K562 (cell line): ENCODE measurements around the gene GMEB2. TPM values are rescaled to one million over a fixed set of nuclear protein-coding genes. Genes with fewer than 3 reads are reported as not detected.

Source experiments
- ARID4B ChIP-seq: sonication (generic); formaldehyde crosslinking; IDR thresholded peaks from 2 replicates; pipeline ENCODE4 v1.8.0; 2022; ENCODE audit warnings: mild to moderate bottlenecking, missing genetic modification reagents
- CBX8 ChIP-seq: fragments of 200-600 bp; sonication (generic); IDR thresholded peaks from 2 replicates; pipeline ENCODE4 v1.6.1; 2012; ENCODE audit warnings: borderline replicate concordance, mixed run types, low read depth, mild to moderate bottlenecking, moderate library complexity, mixed read lengths, low read length, control low read depth, inconsistent platforms; ENCODE audit not compliant: poor library complexity, severe bottlenecking; ENCODE audit errors: extremely low read depth
- FUS ChIP-seq: fragments of 200-400 bp; formaldehyde crosslinking; optimal IDR thresholded peaks from 2 replicates; pipeline ENCODE3; 2017; ENCODE audit warnings: low read depth, low read length
- HOMEZ ChIP-seq: fragments of 250-450 bp; sonication (Bioruptor Pico); IDR thresholded peaks from 2 replicates; pipeline ENCODE4 v1.4.0; 2020; ENCODE audit warnings: mild to moderate bottlenecking, moderate library complexity
- MTA2 ChIP-seq: fragments of 450-650 bp; IDR thresholded peaks from 2 replicates; pipeline ENCODE4 v1.6.1; 2016; ENCODE audit warnings: low read depth
- PTBP1 ChIP-seq: fragments of 200-400 bp; formaldehyde crosslinking; IDR thresholded peaks from 2 replicates; pipeline ENCODE4 v1.6.1; 2017; ENCODE audit warnings: low read depth, low read length
- RAD21 ChIP-seq, 2 experiments: fragments of 250-450 bp in 1 of 2; fragments of 450-650 bp in 1 of 2; sonication (Bioruptor Pico) in 1 of 2; formaldehyde crosslinking in 1 of 2; IDR thresholded peaks in 1 of 2; conservative IDR thresholded peaks in 1 of 2; 2 replicates each; pipeline versions ENCODE4 v1.4.0 to v1.8.0; 2020 to 2022; ENCODE audit warnings: mild to moderate bottlenecking in 2 of 2, moderate library complexity in 1 of 2
- RNF219 ChIP-seq: fragments of 250-450 bp; sonication (Bioruptor Pico); IDR thresholded peaks from 2 replicates; pipeline ENCODE4 v1.5.0; 2022; ENCODE audit warnings: mild to moderate bottlenecking
- SAP30 ChIP-seq: fragments of 200-600 bp; sonication (generic); IDR thresholded peaks from 2 replicates; pipeline ENCODE4 v1.6.1; 2012; ENCODE audit warnings: borderline replicate concordance, low read depth, mild to moderate bottlenecking, moderate library complexity, low read length, control low read depth, inconsistent platforms; ENCODE audit not compliant: insufficient read depth, poor library complexity, severe bottlenecking
- ZBTB12 ChIP-seq: fragments of 250-450 bp; sonication (Bioruptor Pico); IDR thresholded peaks from 2 replicates; pipeline ENCODE4 v1.4.0; 2020
- ZC3H11A ChIP-seq: IDR thresholded peaks from 2 replicates; pipeline ENCODE4 v1.6.1; 2012; ENCODE audit warnings: low read depth, low read length, improper control_type of control experiment
- ZNF449 ChIP-seq: fragments of 250-450 bp; sonication (Bioruptor Pico); IDR thresholded peaks from 2 replicates; pipeline ENCODE4 v1.8.0; 2022; ENCODE audit warnings: moderate library complexity, mild to moderate bottlenecking, inconsistent platforms
- ZNF511 ChIP-seq: sonication (generic); formaldehyde crosslinking; IDR thresholded peaks from 2 replicates; pipeline ENCODE4 v1.8.0; 2022; ENCODE audit warnings: mild to moderate bottlenecking, missing genetic modification reagents
- polyA plus RNA-seq, 8 experiments: library from polyadenylated mRNA; depleted of rRNA in 4 of 8; stranded (reverse) in 5 of 8; unstranded in 3 of 8; fragments of >200 nt; fragmentation: Nextera tagmentation in 2 of 8; fragmentation: Illumina TruSeq in 1 of 8; extraction: Ambion mirVana in 2 of 8; extraction: Trizol in 1 of 8; gene quantifications; 2 replicates each; pipeline versions ENCODE4 v1.2.1 to v1.2.3, GENCODE V29; 2011 to 2014; ENCODE audit warnings: inconsistent platforms in 1 of 8, missing spikeins in 1 of 8
- total RNA-seq, 7 experiments: library from RNA; depleted of rRNA in 6 of 7; stranded (reverse); fragments of >200 nt in 6 of 7; fragmentation: Illumina TruSeq in 2 of 7; extraction: Trizol in 2 of 7; gene quantifications; 2 replicates each; pipeline versions ENCODE4 v1.2.1 to v1.2.3, GENCODE V29; 2011 to 2021; ENCODE audit warnings: low replicate concordance in 1 of 7

Gene GMEB2
- total and polyA plus RNA-seq, 9 of the 15 experiments (the other 6 are each of a cell fraction or from before 2014, with no cell fraction given): 0.03 to 13.9 (median 6.3) TPM

- peak; percentile 93 for TF ChIP-seq ARID4B (CRISPR knock-in tag)
- no peak for TF ChIP-seq FUS
- no peak; the same call in 1 of the 2 replicates for TF ChIP-seq RNF219 (CRISPR knock-in tag)
- no peak for TF ChIP-seq CBX8
- TF ChIP-seq PTBP1: no peak
- peak; percentile 92 for TF ChIP-seq SAP30
- 0 out of 2 replicates have a peak, but pooled peaks have one; percentile 4 for TF ChIP-seq ZBTB12 (CRISPR knock-in tag)
- peak; percentile 29; the same call in 1 of the 2 replicates for TF ChIP-seq ZC3H11A
- no peak for TF ChIP-seq ZNF449 (CRISPR knock-in tag)
- no peak; a peak in 1 of 4 replicates for TF ChIP-seq RAD21 (CRISPR knock-in tag; conservative IDR thresholded peaks at IDR 0.05 in 1 of 2, IDR thresholded peaks at IDR 0.05 in 1 of 2)
- TF ChIP-seq ZNF511 (CRISPR knock-in tag): 0 out of 2 replicates have a peak, but pooled peaks have one; percentile 10
- TF ChIP-seq HOMEZ: no peak
- TF ChIP-seq MTA2: no peak
These were observed 31.2 kb upstream of the GMEB2 start, which contains the start of gene RTEL1 (continued) for GRCh38 chr20:63657937-63658748.
